ENCODE results near the gene TRAPPC3L.

GRCh38 chr6:116595247-116595646, 49.8 kb upstream of the TRAPPC3L start:
- TF ChIP-seq CTCF (IDR thresholded peaks at IDR 0.05) (no peak), POLR2A (IDR thresholded peaks at IDR 0.05) (no peak)
